Kidney tubule cell (primary cell): ENCODE measurements around the gene PCDH10.
A peak's percentile ranks its signal among the peaks of the same experiment; 100 is the strongest.
"Not testable (repeated sequence)": the region's sequence is repeated elsewhere in the genome, so short reads cannot be mapped to it uniquely, and the experiment has no call there.

Experiments used
- DNase-seq: peaks from one replicate; pipeline ENCODE4 v3.0.0-alpha.2; 2018; ENCODE audit warnings: low spot score

The PCDH10 gene

GRCh38 chr4:133150486-133151340, 1.6 kb downstream of the PCDH10 start:
- DNase-seq, result peak; percentile 33

DNA sequence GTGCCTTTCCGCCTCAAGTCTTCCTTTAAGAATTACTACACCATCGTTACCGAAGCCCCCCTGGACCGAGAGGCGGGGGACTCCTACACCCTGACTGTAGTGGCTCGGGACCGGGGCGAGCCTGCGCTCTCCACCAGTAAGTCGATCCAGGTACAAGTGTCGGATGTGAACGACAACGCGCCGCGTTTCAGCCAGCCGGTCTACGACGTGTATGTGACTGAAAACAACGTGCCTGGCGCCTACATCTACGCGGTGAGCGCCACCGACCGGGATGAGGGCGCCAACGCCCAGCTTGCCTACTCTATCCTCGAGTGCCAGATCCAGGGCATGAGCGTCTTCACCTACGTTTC, 2.2 kb downstream of the PCDH10 start:
- no peak for DNase-seq

DNA sequence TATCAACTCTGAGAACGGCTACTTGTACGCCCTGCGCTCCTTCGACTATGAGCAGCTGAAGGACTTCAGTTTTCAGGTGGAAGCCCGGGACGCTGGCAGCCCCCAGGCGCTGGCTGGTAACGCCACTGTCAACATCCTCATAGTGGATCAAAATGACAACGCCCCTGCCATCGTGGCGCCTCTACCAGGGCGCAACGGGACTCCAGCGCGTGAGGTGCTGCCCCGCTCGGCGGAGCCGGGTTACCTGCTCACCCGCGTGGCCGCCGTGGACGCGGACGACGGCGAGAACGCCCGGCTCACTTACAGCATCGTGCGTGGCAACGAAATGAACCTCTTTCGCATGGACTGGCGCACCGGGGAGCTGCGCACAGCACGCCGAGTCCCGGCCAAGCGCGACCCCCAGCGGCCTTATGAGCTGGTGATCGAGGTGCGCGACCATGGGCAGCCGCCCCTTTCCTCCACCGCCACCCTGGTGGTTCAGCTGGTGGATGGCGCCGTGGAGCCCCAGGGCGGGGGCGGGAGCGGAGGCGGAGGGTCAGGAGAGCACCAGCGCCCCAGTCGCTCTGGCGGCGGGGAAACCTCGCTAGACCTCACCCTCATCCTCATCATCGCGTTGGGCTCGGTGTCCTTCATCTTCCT, 2.7 kb downstream of the PCDH10 start:
- DNase-seq, result no peak

GRCh38 chr4:133152330-133152821, 3.3 kb downstream of the PCDH10 start:
- no peak for DNase-seq

DNA sequence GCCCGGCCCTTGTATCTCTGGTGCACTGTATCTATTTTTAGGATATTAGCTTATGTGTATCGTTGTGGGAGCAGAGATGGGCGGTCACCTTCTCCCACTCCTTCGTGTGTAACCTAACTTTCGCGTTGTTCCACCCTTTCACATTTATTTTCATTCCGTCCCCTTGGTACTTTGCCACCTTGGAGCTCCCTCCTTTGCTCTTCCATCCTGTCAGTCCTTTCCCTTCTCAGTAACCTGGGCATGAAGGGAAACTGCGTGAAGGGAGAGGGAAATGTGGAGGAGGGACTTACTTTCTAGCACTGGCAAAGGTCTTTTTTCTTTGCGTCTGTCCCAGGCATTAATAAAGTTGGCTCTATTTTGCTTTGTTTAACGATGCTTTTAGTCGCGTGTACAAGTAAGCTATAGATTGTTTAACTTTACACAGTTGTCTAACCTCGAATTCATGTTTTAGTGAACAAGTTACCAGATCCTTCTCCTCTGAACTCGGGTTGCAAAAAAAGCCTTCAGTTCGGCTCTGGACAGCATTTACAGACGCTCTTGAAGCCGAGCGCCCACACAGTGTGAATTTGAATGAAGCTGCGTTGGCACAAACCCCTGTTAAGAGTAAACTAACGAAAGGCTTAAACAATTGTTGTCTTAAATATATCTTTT, 3.9 kb downstream of the PCDH10 start:
- DNase-seq, result no peak

DNA sequence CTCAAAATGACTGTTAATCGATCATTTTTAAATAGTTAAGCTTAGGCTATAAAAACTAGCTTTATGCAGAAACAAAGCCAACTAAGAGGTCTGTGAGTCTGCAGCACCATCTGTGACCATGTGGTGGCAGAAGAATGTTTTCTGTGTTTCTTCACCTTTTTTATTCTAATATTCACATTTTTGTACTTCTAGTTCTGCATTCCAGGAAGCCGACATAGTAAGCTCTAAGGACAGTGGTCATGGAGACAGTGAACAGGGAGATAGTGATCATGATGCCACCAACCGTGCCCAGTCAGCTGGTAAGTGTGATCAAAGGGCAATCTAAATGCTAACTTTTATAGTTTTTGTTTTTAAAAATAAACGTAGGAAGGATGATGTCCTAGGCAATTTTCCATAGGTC, 5.6 kb downstream of the PCDH10 start:
- peak; percentile 32 for DNase-seq

- DNase-seq, result no peak
Observed at GRCh38 chr4:133156096-133156495, 7.0 kb downstream of the PCDH10 start.

DNA sequence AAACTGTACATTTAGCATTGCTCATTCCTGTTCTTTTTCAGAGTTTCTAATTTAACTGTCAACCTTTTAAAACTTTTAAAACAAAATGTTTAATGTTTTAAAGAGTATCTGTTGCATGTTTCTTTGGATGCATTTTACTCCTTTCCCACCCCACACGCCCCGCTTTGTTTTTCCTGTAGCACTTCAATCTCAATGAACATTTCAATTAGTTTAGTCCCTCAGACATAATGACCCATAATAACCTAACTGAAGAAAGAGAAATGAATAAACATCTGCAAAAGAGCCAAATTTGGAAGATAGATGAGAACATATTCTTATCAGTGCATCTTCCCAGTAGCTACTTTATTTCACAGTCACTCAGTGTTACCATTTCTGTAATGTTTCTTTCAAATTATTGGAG, 7.5 kb downstream of the PCDH10 start:
- DNase-seq, result no peak

GRCh38 chr4:133157460-133158160, 8.5 kb downstream of the PCDH10 start:
- no peak for DNase-seq

DNA sequence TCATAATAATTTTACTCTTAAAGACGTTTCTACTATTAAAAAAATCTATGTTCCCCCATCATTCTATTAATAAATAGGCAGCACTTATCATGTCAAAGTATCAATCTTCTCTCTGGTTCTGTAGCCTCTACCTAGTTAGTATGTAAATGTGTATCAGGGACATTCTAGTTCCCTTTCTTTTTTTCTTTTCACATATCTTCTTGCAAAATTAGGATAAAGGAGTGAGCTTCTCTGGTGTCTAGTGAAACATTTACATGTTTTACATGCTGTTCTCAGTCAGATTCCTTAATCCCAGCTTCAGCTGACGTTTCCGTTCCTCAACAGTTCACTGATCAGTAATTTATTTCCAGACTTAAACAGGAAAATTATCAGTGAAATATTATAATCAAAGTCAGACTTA, 11.8 kb downstream of the PCDH10 start:
- no peak for DNase-seq

- no peak for DNase-seq
Observed at GRCh38 chr4:133161570-133162295, 12.6 kb downstream of the PCDH10 start.

DNA sequence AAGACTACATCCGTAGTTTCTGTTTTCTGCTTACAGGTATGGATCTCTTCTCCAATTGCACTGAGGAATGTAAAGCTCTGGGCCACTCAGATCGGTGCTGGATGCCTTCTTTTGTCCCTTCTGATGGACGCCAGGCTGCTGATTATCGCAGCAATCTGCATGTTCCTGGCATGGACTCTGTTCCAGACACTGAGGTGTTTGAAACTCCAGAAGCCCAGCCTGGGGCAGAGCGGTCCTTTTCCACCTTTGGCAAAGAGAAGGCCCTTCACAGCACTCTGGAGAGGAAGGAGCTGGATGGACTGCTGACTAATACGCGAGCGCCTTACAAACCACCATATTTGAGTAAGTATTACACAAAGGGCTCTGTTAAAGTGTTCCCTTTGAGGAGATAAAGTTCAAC, 13.8 kb downstream of the PCDH10 start:
- DNase-seq, result no peak

GRCh38 chr4:133178956-133179355, 29.9 kb downstream of the PCDH10 start:
- DNase-seq, result no peak

- DNase-seq, result no peak
Observed at GRCh38 chr4:133186210-133186609, 37.1 kb downstream of the PCDH10 start.

DNA sequence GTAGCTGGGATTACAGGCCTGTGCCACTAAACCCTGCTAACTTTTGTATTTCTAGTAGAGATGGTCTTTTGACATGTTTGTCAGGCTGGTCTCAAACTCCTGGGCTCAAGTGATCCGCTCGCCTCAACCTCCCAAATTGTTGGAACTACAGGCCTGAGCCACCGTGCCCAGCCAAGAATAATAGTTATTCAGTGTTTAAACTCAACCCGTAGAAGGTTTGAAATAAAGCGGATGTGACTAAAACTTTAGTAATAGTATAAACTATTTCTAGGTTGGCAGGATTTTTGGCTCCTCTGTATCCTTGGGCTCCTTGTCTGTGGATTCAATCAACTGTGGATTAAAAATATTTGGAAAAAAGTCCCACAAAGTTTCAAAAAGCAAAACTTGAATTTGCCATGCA, 37.8 kb downstream of the PCDH10 start:
- no peak for DNase-seq

- no peak for DNase-seq
Observed at GRCh38 chr4:133188433-133189146, 39.5 kb downstream of the PCDH10 start.

DNA sequence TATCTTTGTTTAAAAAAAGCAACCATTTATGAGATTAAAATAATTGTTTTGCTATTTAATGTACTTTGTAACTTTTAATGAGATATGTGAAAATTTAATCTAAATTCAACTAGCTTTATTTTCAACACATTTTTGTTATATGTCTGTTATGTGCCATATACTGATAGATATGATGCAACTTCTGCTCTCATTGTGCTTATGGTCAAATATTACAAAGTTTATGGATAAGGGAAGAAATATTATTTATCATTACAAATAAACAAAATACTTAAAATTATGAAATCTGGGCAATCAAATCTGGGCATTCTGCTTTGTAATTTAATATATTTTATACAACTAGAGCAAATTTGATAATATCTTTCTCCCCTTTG, 40.0 kb downstream of the PCDH10 start:
- DNase-seq, result no peak

- DNase-seq, result no peak
Observed at GRCh38 chr4:133190098-133190497, 41.0 kb downstream of the PCDH10 start.

- no peak for DNase-seq
Observed at GRCh38 chr4:133208694-133209285, 59.7 kb downstream of the PCDH10 start.

GRCh38 chr4:133233922-133234321, 84.8 kb downstream of the PCDH10 start:
- DNase-seq, result no peak

DNA sequence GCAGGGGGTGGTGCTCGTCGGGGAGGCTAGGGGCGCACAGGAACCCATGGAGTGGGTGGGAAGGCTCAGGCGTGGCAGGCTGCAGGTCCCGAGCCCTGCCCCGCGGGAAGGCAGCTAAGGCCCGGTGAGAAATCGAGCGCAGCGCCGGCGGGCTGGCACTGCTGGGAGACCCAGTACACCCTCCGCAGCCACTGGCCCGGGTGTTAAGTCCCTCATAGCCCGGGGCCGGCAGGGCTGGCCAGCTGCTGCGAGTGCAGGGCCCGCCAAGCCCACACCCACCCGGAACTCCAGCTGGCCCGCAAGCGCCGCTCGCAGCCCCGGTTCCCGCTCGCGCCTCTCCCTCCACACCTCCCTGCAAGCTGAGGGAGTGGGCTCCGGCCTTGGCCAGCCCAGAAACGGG, 91.4 kb downstream of the PCDH10 start:
- not testable (repeated sequence) for DNase-seq
